Activated CD4-positive, alpha-beta T cell treated with anti-CD3 and anti-CD28 coated beads, Interleukin-2, amount 10 ng/mL, durations not matched to agents 24 days and 14 days (primary cell): Measurements from ENCODE around the gene ECE1. TPM values are rescaled to one million over a fixed set of nuclear protein-coding genes. Genes with fewer than 3 reads are reported as not detected.
"Not testable (repeated sequence)": the region's sequence is repeated elsewhere in the genome, so short reads cannot be mapped to it uniquely, and the experiment has no call there.

Experiments used
- DNase-seq: peaks from one replicate; pipeline ENCODE4 v3.0.0; 2022
- H3K27ac Mint-ChIP-seq: one replicate; pipeline ENCODE4 v1.8.0; 2022; ENCODE audit warnings: mild to moderate bottlenecking, mixed read lengths
- H3K27me3 Mint-ChIP-seq: one replicate; pipeline ENCODE4 v1.8.0; 2022; ENCODE audit warnings: mixed read lengths
- H3K36me3 Mint-ChIP-seq: one replicate; pipeline ENCODE4 v1.8.0; 2022; ENCODE audit warnings: low read depth, mild to moderate bottlenecking, mixed read lengths
- H3K4me1 Mint-ChIP-seq: one replicate; pipeline ENCODE4 v1.8.0; 2021; ENCODE audit warnings: mixed read lengths
- H3K4me3 Mint-ChIP-seq: one replicate; pipeline ENCODE4 v1.8.0; 2022; ENCODE audit warnings: mild to moderate bottlenecking, moderate library complexity, mixed read lengths
- H3K9me3 Mint-ChIP-seq: one replicate; pipeline ENCODE4 v1.8.0; 2021; ENCODE audit warnings: mixed read lengths
- intact Hi-C: fragments of 100-400 bp; cut with micrococcal nuclease; formaldehyde crosslinking; loops from one replicate; pipeline ENCODE4 v1.15.1; 2023
- total RNA-seq: library from RNA; stranded (reverse); gene quantifications from 2 replicates; pipeline ENCODE4 v1.2.3, GENCODE V29; 2022

Gene ECE1
- total RNA-seq, 1 donor from 2014 or later, result 134 TPM

DNA sequence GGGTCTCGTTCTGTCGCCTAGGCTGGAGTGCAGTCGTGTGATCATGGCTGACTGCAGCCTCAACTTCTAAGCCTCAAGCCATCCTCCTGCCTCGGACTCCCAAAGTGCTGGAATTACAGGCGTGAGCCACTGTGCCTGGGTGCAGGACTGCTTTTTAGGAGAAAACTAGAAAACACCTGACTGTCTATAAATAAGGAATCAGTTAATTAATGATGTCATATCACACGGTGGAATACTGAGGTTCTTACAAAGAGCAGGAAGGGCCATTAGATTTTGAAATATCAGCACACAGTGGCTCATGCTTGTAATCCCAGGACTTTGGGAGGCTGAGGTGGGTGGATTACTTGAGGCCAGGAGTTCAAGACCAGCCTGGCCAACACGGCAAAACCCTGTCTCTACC lies 62.0 kb downstream of the ECE1 start:
- DNase-seq, intact Hi-C loops, H3K27me3 Mint-ChIP-seq, H3K27ac Mint-ChIP-seq, H3K4me1 Mint-ChIP-seq, H3K9me3 Mint-ChIP-seq, H3K4me3 Mint-ChIP-seq: not testable (repeated sequence)
- H3K36me3 Mint-ChIP-seq, result peaks cover 46% of the 10 kb centered on the region

DNA sequence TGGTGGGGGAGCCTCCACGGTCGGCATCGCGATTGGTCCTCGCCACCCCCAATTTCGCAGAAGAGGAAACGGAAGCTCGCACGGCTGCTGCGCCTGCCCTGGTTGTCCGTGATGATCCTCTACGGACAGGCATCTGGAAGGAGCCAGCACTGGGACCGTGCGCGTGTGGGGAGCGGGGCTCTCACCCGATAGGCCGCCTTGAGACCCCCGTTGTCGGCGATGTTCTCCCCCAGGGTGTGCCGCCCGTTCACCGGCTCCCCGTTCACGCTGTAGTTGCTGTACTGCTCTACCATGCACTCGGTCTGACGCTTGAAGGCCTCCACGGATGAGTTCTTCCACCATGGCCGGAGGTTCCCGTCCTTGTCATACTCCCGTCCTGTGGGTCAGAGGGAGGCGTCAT lies 65.2 kb downstream of the ECE1 start:
- Mint-ChIP-seq H3K36me3 (peaks cover 46% of the 10 kb centered on the region), H3K27ac (no peak overlapping the region), H3K9me3 (no peaks in the 10 kb centered on the region), H3K4me3 (no peak overlapping the region), H3K27me3 (no peaks in the 10 kb centered on the region), H3K4me1 (no peaks in the 10 kb centered on the region)
- DNase-seq, result no peak
- intact Hi-C loops, result no loop called here

DNA sequence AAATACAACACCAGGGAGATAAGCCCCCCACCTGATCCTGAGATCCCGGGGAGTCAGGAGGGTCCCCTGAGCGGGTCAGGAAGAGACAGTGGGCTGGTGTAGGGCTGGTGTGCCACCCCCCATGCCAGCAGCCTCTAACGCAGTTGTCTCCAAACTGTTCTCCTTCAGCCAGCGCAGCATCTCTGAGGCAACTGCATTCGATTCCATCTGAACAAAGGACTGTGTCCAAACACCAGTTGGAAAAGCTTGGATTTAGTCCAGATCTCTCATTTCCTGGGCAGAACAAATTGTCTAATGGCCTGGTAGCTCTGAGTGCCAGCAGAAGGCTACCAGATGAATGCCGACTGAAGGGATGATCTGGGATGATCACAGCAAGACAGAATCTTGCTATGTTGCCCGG lies 69.4 kb downstream of the ECE1 start:
- H3K4me3 Mint-ChIP-seq, result no peak overlapping the region
- intact Hi-C loops, result no loop called here
- peaks cover 43% of the 10 kb centered on the region for H3K36me3 Mint-ChIP-seq
- H3K27ac Mint-ChIP-seq, result no peak overlapping the region
- H3K4me1 Mint-ChIP-seq, result peaks cover 3% of the 10 kb centered on the region
- no peaks in the 10 kb centered on the region for H3K27me3 Mint-ChIP-seq
- no peaks in the 10 kb centered on the region for H3K9me3 Mint-ChIP-seq
- no peak for DNase-seq

DNA sequence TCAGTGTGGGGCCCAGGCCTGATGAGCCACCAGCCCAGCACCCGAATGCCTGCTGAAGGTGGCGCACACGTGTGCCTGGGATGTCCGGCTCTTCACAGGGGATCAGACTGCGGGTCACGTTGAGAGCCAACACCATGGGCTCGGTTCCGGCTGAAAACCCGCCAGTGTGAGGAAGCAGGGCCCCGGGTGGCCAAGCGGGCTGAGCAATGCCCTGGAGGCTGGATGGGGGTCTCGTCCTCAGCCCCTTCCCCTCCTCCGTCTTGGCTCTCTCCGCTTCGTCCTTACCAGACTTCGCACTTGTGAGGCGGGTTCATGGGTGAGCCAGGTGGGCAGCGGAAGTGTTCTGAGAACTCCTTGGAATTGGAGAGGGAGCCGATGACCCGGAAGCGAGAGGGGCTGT lies 70.6 kb downstream of the ECE1 start:
- intact Hi-C loops, result no loop called here
- H3K4me3 Mint-ChIP-seq, result no peak overlapping the region
- no peak for DNase-seq
- H3K9me3 Mint-ChIP-seq, result no peaks in the 10 kb centered on the region
- peaks cover 3% of the 10 kb centered on the region for H3K4me1 Mint-ChIP-seq
- H3K27me3 Mint-ChIP-seq, result no peaks in the 10 kb centered on the region
- H3K27ac Mint-ChIP-seq, result no peak overlapping the region
- peaks cover 37% of the 10 kb centered on the region for H3K36me3 Mint-ChIP-seq

DNA sequence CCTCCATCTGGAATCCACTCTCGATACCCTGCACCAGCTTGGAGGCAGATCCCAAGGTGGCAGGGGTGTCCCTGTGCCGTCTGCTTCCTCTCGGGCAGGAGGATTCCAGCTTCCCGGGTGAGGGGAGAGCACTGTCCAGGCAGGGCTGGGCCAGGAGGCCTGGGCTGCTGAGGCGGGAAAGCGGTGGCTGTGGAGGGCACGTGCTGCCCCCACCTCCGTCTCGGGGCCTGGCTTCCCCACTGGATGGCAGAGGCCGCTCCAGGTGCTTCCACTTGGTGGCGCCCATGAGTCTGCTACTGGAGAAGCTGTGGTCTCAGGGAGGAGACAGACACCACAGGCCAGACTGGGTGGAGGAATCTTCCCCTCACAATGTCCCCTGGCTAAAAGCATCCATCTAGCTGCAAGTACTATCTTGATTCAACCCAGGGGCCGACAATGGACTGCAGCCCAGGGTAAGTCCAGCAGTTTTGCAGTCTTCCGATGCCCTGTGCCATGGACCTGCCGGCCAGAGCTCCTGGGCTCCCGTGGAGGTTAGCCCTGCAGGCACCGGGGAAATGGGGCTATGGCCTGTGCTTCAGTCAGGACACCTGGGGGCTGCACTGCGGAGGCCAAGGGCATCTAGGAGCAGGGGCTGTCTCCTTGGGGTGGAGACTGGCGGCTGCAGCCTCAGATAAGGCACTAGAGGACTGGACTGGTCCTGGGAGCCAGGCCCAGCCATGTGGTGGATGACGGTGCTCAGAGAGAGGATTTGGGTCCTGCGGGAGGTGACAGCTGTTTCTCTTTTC lies 72.3 kb downstream of the ECE1 start:
- intact Hi-C loops, result loop anchor here (1.0 kb wide), 1 partner anchor 150 kb away; no protein-coding TSS in a partner anchor
- Mint-ChIP-seq H3K9me3 (no peaks in the 10 kb centered on the region), H3K4me3 (no peak overlapping the region), H3K36me3 (peaks cover 27% of the 10 kb centered on the region), H3K27ac (no peak overlapping the region), H3K27me3 (no peaks in the 10 kb centered on the region), H3K4me1 (peaks cover 3% of the 10 kb centered on the region)
- peak; percentile 82 for DNase-seq

DNA sequence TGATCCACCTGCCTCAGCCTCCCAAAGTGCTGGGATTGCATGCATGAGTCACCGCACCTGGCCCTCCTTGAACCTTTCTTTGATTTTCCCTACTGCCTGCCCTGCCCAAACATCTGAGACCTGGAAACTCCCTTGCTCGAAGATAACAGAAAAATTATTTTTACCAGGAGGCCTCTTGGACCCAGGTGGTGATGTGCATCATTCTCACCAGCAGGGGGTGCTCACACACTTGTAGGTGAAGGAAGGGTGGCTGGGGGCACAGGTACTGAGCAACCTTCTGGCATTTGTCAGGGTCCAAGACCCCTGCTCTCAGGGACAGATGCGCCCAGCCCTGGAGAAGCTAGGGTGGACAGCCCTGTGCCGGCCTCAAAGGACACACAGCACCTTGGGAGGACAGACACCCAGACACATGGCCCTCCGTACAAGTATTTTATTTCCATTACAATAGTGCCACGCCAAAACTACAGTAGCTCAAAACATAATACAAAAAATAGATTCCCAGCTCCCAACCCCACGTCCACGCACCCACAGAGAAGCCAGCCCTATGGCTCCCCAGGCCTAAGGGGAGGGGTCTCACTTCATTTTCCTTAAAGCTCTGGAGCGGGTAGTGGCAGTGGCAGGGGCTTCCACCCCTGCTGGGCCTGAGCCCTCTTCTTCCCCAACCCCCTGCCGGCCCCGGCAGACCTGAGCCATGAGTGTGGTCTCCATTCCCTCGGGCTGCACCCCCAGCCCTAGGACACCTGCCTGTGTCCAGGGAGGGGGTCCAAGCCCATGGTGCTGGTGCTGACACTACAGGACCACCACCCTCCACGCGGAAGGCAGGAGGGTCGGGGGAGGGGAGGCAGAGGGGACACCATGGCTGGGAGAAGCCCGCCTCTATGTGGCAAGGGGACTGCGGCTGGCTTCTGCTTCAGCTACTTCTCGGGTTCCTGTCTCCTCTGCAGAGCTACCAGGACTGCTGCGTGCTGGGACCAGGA lies 73.1 kb downstream of the ECE1 start:
- Mint-ChIP-seq H3K9me3 (no peaks in the 10 kb centered on the region), H3K36me3 (peaks cover 24% of the 10 kb centered on the region), H3K27me3 (no peaks in the 10 kb centered on the region), H3K27ac (no peak overlapping the region), H3K4me1 (peaks cover 3% of the 10 kb centered on the region), H3K4me3 (no peak overlapping the region)
- intact Hi-C loops, result loop anchor here (1.0 kb wide), 1 partner anchor 151 kb away; no protein-coding TSS in a partner anchor
- DNase-seq, result peak; percentile 90

DNA sequence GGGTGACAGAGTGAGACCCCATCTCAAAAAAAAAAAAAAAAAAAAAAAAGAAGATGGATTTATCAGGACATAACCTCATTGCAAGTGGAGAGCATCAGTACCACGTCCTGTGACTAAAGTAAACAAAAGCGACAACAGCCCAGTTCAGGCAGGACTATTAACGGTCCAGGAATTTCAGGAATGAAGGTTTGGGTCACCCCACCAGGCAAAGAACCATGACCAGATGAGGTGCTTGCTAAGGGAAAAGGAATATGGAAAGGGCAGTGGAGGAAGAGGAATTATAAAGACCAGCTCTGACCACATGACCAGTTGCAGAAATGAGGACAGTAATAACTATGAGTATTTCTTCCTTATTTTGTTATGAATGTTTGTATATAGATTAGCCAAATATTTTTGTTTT lies 78.1 kb downstream of the ECE1 start:
- Mint-ChIP-seq H3K36me3 (peaks cover 6% of the 10 kb centered on the region), H3K4me3 (no peak overlapping the region), H3K27ac (no peak overlapping the region), H3K4me1 (peaks cover 8% of the 10 kb centered on the region), H3K27me3 (peaks cover 1% of the 10 kb centered on the region), H3K9me3 (no peaks in the 10 kb centered on the region)
- DNase-seq, result no peak
- intact Hi-C loops, result no loop called here

DNA sequence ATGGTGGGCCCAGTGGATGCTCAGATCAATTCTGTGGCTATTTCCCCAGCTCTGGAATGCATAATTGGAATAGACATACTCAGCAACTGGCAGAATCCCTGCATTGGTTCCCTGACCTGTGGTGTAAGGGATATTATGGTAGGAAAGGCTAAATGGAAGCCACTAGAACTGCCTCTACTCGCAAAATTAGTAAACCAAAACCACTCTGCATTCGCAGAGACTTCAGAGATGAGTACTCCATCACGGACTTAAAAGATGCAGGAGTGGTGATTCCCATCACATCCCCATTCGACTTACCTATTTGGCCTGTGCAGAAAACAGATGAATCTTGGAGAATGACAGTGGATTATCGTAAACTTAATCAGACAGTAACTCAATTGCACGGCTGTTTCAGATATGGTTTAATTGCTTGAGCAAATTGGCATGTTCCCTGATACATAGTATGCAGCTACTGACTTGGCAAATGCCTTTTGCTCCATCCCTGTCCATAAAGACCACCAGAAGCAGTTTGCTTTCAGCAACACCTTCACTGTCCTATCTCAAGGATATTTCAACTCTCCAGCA lies 82.0 kb downstream of the ECE1 start:
- H3K27ac Mint-ChIP-seq, intact Hi-C loops, H3K36me3 Mint-ChIP-seq, H3K4me3 Mint-ChIP-seq, H3K27me3 Mint-ChIP-seq, H3K4me1 Mint-ChIP-seq, DNase-seq, H3K9me3 Mint-ChIP-seq: not testable (repeated sequence)

DNA sequence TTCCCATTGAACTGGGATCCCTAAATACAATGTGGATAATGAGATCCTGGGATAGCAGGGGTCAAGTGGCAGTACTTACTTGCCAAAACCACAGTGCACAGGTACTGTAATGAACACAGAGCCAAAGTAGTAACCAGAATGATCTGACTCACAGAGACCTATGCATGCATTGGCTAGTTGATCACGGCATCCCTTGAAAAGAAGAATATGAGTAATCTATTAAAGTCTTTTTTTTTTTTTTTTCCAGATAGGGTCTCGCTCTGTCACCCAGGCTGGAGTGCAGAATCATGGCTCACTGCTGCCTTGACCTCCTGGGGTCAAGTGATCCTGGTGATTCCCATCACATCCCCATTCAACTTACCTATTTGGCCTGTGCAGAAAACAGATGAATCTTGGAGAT lies 84.1 kb downstream of the ECE1 start:
- Mint-ChIP-seq H3K4me1 (peaks cover 5% of the 10 kb centered on the region), H3K4me3 (no peak overlapping the region), H3K9me3 (no peaks in the 10 kb centered on the region), H3K27ac (no peak overlapping the region), H3K36me3 (no peaks in the 10 kb centered on the region), H3K27me3 (no peaks in the 10 kb centered on the region)
- intact Hi-C loops, result no loop called here
- no peak for DNase-seq

DNA sequence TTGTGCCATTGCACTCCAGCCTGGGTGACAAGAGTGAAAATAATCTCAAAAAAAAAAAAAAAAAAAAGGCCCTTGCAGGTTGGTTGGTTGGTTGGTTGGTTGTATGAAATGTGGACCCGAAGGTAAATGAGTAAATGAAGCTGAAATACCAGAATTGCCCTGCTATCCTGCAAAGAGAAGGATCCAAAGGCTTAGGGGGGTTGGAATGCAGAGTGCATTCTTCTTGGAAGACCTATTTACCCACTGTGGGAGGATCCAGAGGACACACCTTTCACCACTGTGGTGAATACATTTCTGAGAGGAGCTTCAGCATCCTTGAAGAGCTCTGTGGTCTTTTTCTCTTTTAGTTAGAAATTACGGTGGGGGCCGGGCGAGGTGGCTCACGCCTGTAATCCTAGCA lies 84.8 kb downstream of the ECE1 start:
- H3K27ac Mint-ChIP-seq, result no peak overlapping the region
- no peak for DNase-seq
- no peaks in the 10 kb centered on the region for H3K9me3 Mint-ChIP-seq
- peaks cover 5% of the 10 kb centered on the region for H3K4me1 Mint-ChIP-seq
- H3K27me3 Mint-ChIP-seq, result no peaks in the 10 kb centered on the region
- no peaks in the 10 kb centered on the region for H3K36me3 Mint-ChIP-seq
- intact Hi-C loops, result no loop called here
- H3K4me3 Mint-ChIP-seq, result no peak overlapping the region

DNA sequence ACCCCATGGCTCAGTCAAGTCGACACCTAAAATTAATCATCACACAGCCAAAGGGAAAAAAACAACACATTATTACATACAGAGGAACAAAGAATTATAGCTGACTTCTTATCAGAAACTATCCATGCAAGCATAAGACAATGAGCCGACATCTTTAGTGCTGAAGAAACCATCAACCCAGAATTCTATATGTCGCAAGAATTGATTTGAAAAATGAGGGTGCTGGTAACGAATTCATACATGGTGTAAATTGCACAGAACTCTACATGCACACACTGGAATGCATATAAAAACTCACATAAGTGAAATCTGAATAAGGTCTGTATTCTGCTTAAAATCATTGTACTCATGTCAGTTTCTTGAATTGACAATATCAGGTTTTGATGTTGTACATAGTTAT lies 88.6 kb downstream of the ECE1 start:
- intact Hi-C loops, result no loop called here
- no peak overlapping the region for H3K4me3 Mint-ChIP-seq
- no peak for DNase-seq
- no peak overlapping the region for H3K27ac Mint-ChIP-seq
- H3K36me3 Mint-ChIP-seq, result no peaks in the 10 kb centered on the region
- H3K27me3 Mint-ChIP-seq, result peaks cover 5% of the 10 kb centered on the region
- H3K9me3 Mint-ChIP-seq, result no peaks in the 10 kb centered on the region
- H3K4me1 Mint-ChIP-seq, result no peaks in the 10 kb centered on the region

DNA sequence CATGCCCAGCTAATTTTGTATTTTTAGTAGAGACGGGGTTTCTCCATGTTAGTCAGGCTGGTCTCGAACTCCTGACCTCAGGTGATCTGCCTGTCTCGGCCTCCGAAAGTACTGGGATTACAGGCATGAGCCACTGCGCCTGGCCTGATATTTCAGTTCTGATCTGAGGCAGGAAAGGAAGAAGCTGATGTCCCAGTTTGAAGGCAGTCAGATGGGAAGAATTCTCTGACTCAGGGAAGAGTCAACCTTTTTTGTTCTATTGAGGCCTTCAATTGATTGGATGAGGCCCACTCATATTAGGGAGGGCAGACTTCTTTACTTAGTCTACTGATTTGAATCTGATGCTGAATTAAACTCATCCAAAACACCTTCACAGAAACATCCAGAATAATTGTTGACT lies 89.0 kb downstream of the ECE1 start:
- not testable (repeated sequence) for H3K36me3 Mint-ChIP-seq

DNA sequence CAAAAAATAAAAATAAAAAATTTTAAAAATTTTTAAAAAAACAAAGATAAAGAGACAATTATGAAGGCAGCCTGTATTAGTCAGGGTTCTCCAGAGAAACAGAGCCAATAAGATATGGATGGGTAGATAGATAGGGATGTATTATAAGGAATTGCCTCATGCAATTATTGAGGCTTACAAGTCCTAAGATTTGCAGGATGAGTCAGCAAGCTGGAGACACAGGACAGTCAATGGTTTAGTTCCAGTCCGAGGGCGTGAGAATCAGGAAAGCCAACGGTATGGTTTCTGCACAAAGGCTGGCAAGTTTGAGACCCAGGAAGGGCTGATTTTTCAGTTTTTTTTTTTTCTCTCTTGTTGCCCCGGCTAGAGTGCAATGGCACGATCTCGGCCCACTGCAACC lies 89.5 kb downstream of the ECE1 start:
- Mint-ChIP-seq H3K4me3 (no peak overlapping the region), H3K27me3 (peaks cover 8% of the 10 kb centered on the region), H3K9me3 (no peaks in the 10 kb centered on the region), H3K36me3 (no peaks in the 10 kb centered on the region), H3K4me1 (no peaks in the 10 kb centered on the region), H3K27ac (no peak overlapping the region)
- no peak for DNase-seq
- intact Hi-C loops, result no loop called here

More for the DNA sequence above, 89.0 kb downstream of the ECE1 start:
- H3K27me3 Mint-ChIP-seq, intact Hi-C loops, DNase-seq, H3K4me1 Mint-ChIP-seq, H3K27ac Mint-ChIP-seq, H3K9me3 Mint-ChIP-seq, H3K4me3 Mint-ChIP-seq: not testable (repeated sequence)

DNA sequence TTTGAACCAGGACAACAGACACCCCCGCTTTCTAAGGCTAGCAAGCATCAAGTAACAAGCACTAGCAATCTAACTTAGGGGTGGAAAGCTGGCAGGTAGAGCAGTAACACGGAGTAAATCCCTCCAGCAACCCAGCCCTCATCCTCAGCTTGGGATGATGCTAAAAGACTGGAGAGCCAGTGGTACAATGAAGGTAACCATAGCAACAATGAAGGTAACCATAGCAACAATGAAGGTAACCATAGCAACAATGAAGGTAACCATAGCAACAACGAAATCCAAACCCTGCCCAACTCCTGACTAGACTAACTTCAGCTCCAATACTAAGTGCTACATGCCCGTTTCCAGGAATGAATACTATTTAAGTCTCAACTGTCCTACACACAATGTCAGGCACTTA lies 91.3 kb downstream of the ECE1 start:
- Mint-ChIP-seq H3K4me3 (no peak overlapping the region), H3K9me3 (no peaks in the 10 kb centered on the region), H3K36me3 (no peaks in the 10 kb centered on the region), H3K27ac (no peak overlapping the region), H3K27me3 (peaks cover 11% of the 10 kb centered on the region), H3K4me1 (peaks cover 4% of the 10 kb centered on the region)
- intact Hi-C loops, result loop anchor here (5.0 to 10.0 kb wide), 3 partner anchors 217 to 624 kb away; partner anchors contain the start of gene HP1BP3
- DNase-seq, result no peak
